ENCODE results near the gene FJX1.

GRCh38 chr11:35650006-35650405 is 31.7 kb downstream of the FJX1 start:
- no peak for TF ChIP-seq EZH2 (IDR thresholded peaks at IDR 0.05; ENCODE audit: low read length, unreplicated experiment)
- no peak for TF ChIP-seq CTCF (conservative IDR thresholded peaks at IDR 0.05; ENCODE audit: low read depth, low read length)

All from PC-3 (cell line).